Stomach (tissue), 9 donors: ENCODE data around the gene PCDHGB4. TPM values are rescaled to one million over a fixed set of nuclear protein-coding genes. Genes with fewer than 3 reads are reported as not detected.

Source experiments
- DNase-seq, 2 donors: peaks; one replicate each; pipeline versions ENCODE4 v3.0.0 to v3.0.0-alpha.2; 2013 to 2019
- H3K27ac ChIP-seq, 5 donors: fragments of 200-600 bp in 4 of 5; sonication (generic) in 4 of 5; one replicate each; pipeline ENCODE4 v1.5.1; 2013 to 2019; ENCODE audit warnings: mild to moderate bottlenecking in 1 of 5, moderate library complexity in 1 of 5
- H3K27me3 ChIP-seq, 3 donors: fragments of 200-600 bp; sonication (generic); one replicate each; pipeline ENCODE4 v1.5.1; 2017 to 2019; ENCODE audit warnings: mixed run types in 1 of 3
- H3K36me3 ChIP-seq, 4 donors: fragments of 200-600 bp; sonication (generic); 1 replicate in 3 of 4; 2 replicates in 1 of 4; pipeline ENCODE4 v1.5.1; 2016 to 2019
- H3K4me1 ChIP-seq, 4 donors: fragments of 200-600 bp; sonication (generic); one replicate each; pipeline ENCODE4 v1.5.1; 2016 to 2019
- H3K4me3 ChIP-seq, 4 donors: fragments of 200-600 bp; sonication (generic) in 3 of 4; one replicate each; pipeline ENCODE4 v1.5.1; 2016 to 2019; ENCODE audit warnings: mild to moderate bottlenecking in 1 of 4
- H3K9me3 ChIP-seq, 4 donors: fragments of 200-600 bp; sonication (generic); one replicate each; pipeline ENCODE4 v1.5.1; 2016 to 2019
- EP300 ChIP-seq: sonication (generic); formaldehyde crosslinking; IDR thresholded peaks from one replicate; pipeline ENCODE4 v1.6.1; 2017; ENCODE audit warnings: antibody characterized with exemption
- POLR2A ChIP-seq, 4 donors: fragments of 450-650 bp; IDR thresholded peaks; one replicate each; pipeline ENCODE4 v1.6.1; 2016; ENCODE audit warnings: antibody characterized with exemption in 4 of 4, control low read depth in 2 of 4, mild to moderate bottlenecking in 1 of 4, moderate library complexity in 1 of 4
- POLR2AphosphoS5 ChIP-seq, 3 donors: sonication (generic); formaldehyde crosslinking; IDR thresholded peaks; one replicate each; pipeline ENCODE4 v1.6.1; 2016; ENCODE audit warnings: antibody characterized with exemption in 3 of 3
- WGBS, 5 donors: extraction: QIAGEN DNeasy Blood & Tissue Kit in 3 of 5; methylation state at CpG; one replicate each; pipeline versions ENCODE4 v1.1.5 to v1.1.7; 2013 to 2018; 5-methylcytosine and 5-hydroxymethylcytosine counted together
- intact Hi-C: fragments of 100-400 bp; cut with DNase I; formaldehyde crosslinking; loops from one replicate; pipeline ENCODE4 v1.15.1; 2023; ENCODE audit warnings: low total_unique reads
- polyA plus RNA-seq, 3 donors: library from polyadenylated mRNA; stranded (reverse); fragments of 200-250 nt; gene quantifications; one replicate each; pipeline ENCODE4 v1.2.3, GENCODE V29; 2013
- total RNA-seq, 5 donors: library from RNA; depleted of rRNA; stranded (reverse); fragments of >200 nt; gene quantifications; one replicate each; pipeline versions ENCODE4 v1.1.0 to v1.2.3, GENCODE V29; 2014 to 2016
- TF ChIP-seq, protein P1 (sequence below), 7 experiments: fragments of 450-650 bp in 4 of 7; fragments of 200-600 bp in 3 of 7; sonication (generic) in 3 of 7; IDR thresholded peaks; one replicate each; pipeline ENCODE4 v1.5.1; 2016 to 2019; ENCODE audit warnings: antibody characterized with exemption in 7 of 7, control low read depth in 2 of 7, mild to moderate bottlenecking in 1 of 7
- donor health status: healthy with polysubstance abuse.
- donor health status: Bipolar disorder and iron deficiency.
- donor health status: healthy.

Gene PCDHGB4
- total and polyA plus RNA-seq, 8 donors: 0.12 to 12.1 (median 0.45) TPM; not detected in 1

DNA sequence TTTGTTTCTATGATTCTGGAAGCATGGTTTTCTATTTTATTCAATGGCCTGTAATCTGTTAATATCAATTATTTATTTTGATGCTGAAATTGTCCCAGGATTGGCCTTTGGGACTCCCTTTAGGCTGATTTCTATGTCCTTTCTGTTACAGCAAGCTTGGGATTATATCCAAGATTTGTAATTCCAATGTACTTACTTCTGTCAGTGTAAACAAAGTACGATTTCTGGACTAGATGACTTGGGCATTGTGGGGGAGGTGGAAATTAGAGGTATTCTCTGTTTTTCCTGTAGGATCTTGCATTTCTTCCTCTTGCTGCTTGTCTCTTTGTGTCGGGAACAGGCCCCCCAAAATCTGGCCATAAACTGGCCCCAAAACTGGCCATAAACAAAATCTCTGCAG, 46.5 kb downstream of the PCDHGB4 start:
- no peak for DNase-seq
- Histone ChIP-seq H3K36me3 (peaks cover 0 to 10% (median 2%) of the 10 kb centered on the region in 4 donors), H3K9me3 (peaks cover 40 to 96% (median 78%) of the 10 kb centered on the region in 4 donors), H3K27me3 (peaks cover 0 to 39% (median 12%) of the 10 kb centered on the region in 3 donors), H3K27ac (no peak overlapping the region), H3K4me3 (no peak overlapping the region), H3K4me1 (peaks cover 0 to 10% (median 0%) of the 10 kb centered on the region in 4 donors)
- TF ChIP-seq POLR2A (IDR thresholded peaks at IDR 0.05): no peak
- intact Hi-C loops: no loop called here
- WGBS, 5 donors: 58 to 85% (median 66%) methylated on average over 2 of the region's 2 CpGs

DNA sequence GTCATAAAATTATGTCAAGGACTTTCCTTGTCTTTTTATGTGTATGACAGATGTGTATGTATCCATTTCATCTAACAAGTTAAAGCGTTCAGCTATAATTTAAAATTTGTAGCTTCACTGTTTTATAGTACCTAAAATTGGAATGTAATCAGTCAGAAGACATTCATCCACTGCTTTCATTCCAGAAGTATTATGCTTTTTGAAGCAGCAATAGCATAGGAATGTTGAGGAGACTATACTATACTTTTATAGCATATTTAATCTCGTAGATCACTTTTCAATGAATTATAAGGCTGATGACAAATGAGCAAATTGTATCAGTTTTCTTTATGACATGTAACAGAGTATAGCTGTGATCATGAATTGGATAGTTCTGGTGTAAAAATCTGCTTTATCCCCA, 49.7 kb downstream of the PCDHGB4 start:
- H3K9me3 ChIP-seq: peaks cover 30 to 96% (median 79%) of the 10 kb centered on the region in 4 donors
- H3K36me3 ChIP-seq: peaks cover 0 to 9% (median 0%) of the 10 kb centered on the region in 4 donors
- H3K27ac ChIP-seq: no peak overlapping the region
- no peaks in the 10 kb centered on the region for H3K4me1 ChIP-seq
- H3K4me3 ChIP-seq: no peak overlapping the region
- H3K27me3 ChIP-seq: peaks cover 0 to 12% (median 2%) of the 10 kb centered on the region in 3 donors
- intact Hi-C loops: no loop called here
- no peak for TF ChIP-seq POLR2A (IDR thresholded peaks at IDR 0.05)
- TF ChIP-seq, protein P1, sequence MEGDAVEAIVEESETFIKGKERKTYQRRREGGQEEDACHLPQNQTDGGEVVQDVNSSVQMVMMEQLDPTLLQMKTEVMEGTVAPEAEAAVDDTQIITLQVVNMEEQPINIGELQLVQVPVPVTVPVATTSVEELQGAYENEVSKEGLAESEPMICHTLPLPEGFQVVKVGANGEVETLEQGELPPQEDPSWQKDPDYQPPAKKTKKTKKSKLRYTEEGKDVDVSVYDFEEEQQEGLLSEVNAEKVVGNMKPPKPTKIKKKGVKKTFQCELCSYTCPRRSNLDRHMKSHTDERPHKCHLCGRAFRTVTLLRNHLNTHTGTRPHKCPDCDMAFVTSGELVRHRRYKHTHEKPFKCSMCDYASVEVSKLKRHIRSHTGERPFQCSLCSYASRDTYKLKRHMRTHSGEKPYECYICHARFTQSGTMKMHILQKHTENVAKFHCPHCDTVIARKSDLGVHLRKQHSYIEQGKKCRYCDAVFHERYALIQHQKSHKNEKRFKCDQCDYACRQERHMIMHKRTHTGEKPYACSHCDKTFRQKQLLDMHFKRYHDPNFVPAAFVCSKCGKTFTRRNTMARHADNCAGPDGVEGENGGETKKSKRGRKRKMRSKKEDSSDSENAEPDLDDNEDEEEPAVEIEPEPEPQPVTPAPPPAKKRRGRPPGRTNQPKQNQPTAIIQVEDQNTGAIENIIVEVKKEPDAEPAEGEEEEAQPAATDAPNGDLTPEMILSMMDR (IDR thresholded peaks at IDR 0.05): no peak
- TF ChIP-seq POLR2AphosphoS5 (IDR thresholded peaks at IDR 0.05): no peak
- TF ChIP-seq EP300: no peak
- DNase-seq: no peak
- 80 to 98% (median 89%) methylated on average over 2 of the region's 2 CpGs for WGBS, 5 donors

DNA sequence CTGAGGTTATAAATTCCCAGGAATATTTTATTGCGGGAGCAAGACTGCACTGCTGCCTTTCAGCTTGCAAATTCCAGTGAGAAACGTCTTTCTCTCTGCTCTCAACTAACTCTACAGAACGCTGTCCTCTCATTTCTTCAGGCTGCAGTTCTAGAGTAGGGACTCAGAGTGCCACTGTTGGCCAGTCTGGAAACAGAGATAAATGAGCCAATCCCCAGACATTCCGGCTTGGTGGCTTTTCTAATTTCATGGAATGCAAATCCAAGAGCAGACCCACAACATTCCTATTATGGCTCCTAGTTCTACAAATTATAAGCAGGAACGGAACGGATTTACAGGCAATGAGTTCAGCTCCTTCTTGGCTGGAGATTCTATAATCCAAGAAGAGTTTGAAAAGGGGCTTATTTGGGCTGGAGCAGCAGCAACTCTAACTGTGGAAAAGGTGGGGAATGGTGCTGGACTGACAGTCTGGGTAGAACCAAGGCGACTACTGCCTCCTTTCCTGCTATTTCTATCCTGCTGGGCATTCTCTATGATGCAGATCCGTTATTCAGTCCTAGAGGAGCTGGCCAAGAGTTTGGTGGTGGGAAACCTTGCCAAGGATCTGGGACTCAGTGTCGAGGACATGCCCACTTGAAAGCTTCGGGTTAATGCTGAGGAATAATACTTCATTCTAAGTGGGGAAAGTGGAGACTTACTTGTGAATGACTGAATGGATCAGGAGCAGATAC, 52.1 kb downstream of the PCDHGB4 start:
- Histone ChIP-seq H3K36me3 (peaks cover 0 to 9% (median 0%) of the 10 kb centered on the region in 4 donors), H3K4me1 (no peaks in the 10 kb centered on the region), H3K27me3 (no peaks in the 10 kb centered on the region), H3K9me3 (peaks cover 13 to 90% (median 68%) of the 10 kb centered on the region in 4 donors), H3K27ac (no peak overlapping the region), H3K4me3 (no peak overlapping the region)
- TF ChIP-seq POLR2AphosphoS5 (IDR thresholded peaks at IDR 0.05) (no peak), POLR2A (IDR thresholded peaks at IDR 0.05) (no peak), EP300 (no peak)
- TF ChIP-seq, protein P1 (IDR thresholded peaks at IDR 0.05): no peak
- intact Hi-C loops: no loop called here
- DNase-seq: no peak
- 60 to 69% (median 64%) methylated on average over 10 of the region's 10 CpGs for WGBS, 5 donors

Other genes starting within 250 kb of the PCDHGB4 start
Only the 30 nearest of the 37 such genes appear.
- gene PCDHB9, start 200.5 kb upstream of the PCDHGB4 start, total RNA-seq: under 1 TPM in 3 of 5 donors, not detected in 2; 0.14 to 0.92 (median 0.45) TPM
- gene PCDHB9, start 200.5 kb upstream of the PCDHGB4 start, polyA plus RNA-seq: under 1 TPM in 2 of 3 donors, not detected in 1; 0.08 to 0.19 TPM
- gene PCDHB10, start 195.3 kb upstream of the PCDHGB4 start, total RNA-seq: 10 to 100 TPM in 1 of 5 donors, 1 to 10 TPM in 3, under 1 TPM in 1; 0.58 to 18.3 (median 2.3) TPM
- gene PCDHB10, start 195.3 kb upstream of the PCDHGB4 start, polyA plus RNA-seq: under 1 TPM; 0.12 to 0.40 (median 0.15) TPM
- 1 to 10 TPM in 2 of 5 donors, under 1 TPM in 1, not detected in 2; 0.87 to 4.4 (median 1.3) TPM for gene PCDHB11, start 188.1 kb upstream of the PCDHGB4 start, total RNA-seq
- gene PCDHB11, start 188.1 kb upstream of the PCDHGB4 start, polyA plus RNA-seq: 1 to 10 TPM in 1 of 3 donors, under 1 TPM in 2; 0.12 to 1.1 (median 0.30) TPM
- 1 to 10 TPM in 4 of 5 donors, not detected in 1; 1.2 to 8.5 (median 2.9) TPM for gene PCDHB12, start 179.0 kb upstream of the PCDHGB4 start, total RNA-seq
- under 1 TPM; 0.19 to 0.31 (median 0.28) TPM for gene PCDHB12, start 179.0 kb upstream of the PCDHGB4 start, polyA plus RNA-seq
- 10 to 100 TPM in 1 of 5 donors, 1 to 10 TPM in 2, under 1 TPM in 2; under 0.01 to 28.1 (median 3.1) TPM for gene PCDHB13, start 173.8 kb upstream of the PCDHGB4 start, total RNA-seq
- under 1 TPM in 2 of 3 donors, not detected in 1; 0.12 to 0.28 TPM for gene PCDHB13, start 173.8 kb upstream of the PCDHGB4 start, polyA plus RNA-seq
- gene PCDHB14, start 164.4 kb upstream of the PCDHGB4 start, total RNA-seq: 1 to 10 TPM in 4 of 5 donors, not detected in 1; 1.3 to 6.4 (median 3.6) TPM
- 1 to 10 TPM in 1 of 3 donors, under 1 TPM in 2; 0.31 to 1.1 (median 0.44) TPM for gene PCDHB14, start 164.4 kb upstream of the PCDHGB4 start, polyA plus RNA-seq
- gene PCDHB15, start 142.3 kb upstream of the PCDHGB4 start, total RNA-seq: 1 to 10 TPM in 2 of 5 donors, under 1 TPM in 1, not detected in 2; 0.58 to 6.6 (median 2.2) TPM
- gene PCDHB15, start 142.3 kb upstream of the PCDHGB4 start, polyA plus RNA-seq: 1 to 10 TPM in 1 of 3 donors, under 1 TPM in 2; 0.44 to 1.2 (median 0.73) TPM
- 1 to 10 TPM in 1 of 5 donors, under 1 TPM in 1, not detected in 3; 0.43 to 4.8 TPM for gene SLC25A2, start 83.6 kb upstream of the PCDHGB4 start, total RNA-seq
- gene SLC25A2, start 83.6 kb upstream of the PCDHGB4 start, polyA plus RNA-seq: not detected
- gene TAF7, start 66.9 kb upstream of the PCDHGB4 start, total RNA-seq: 10 to 100 TPM; 22.0 to 89.8 (median 36.5) TPM
- gene TAF7, start 66.9 kb upstream of the PCDHGB4 start, polyA plus RNA-seq: 10 to 100 TPM; 32.6 to 46.1 (median 43.5) TPM
- gene PCDHGA1, start 57.2 kb upstream of the PCDHGB4 start, total RNA-seq: under 1 TPM in 1 of 5 donors, not detected in 4; 0.18 TPM
- under 1 TPM in 1 of 3 donors, not detected in 2; 0.13 TPM for gene PCDHGA1, start 57.2 kb upstream of the PCDHGB4 start, polyA plus RNA-seq
- 1 to 10 TPM; 1.2 to 3.5 (median 2.0) TPM for gene PCDHGA2, start 48.9 kb upstream of the PCDHGB4 start, total RNA-seq
- under 1 TPM; 0.06 to 0.31 (median 0.18) TPM for gene PCDHGA2, start 48.9 kb upstream of the PCDHGB4 start, polyA plus RNA-seq
- 1 to 10 TPM in 3 of 5 donors, under 1 TPM in 1, not detected in 1; 0.58 to 6.7 (median 1.4) TPM for gene PCDHGA3, start 43.9 kb upstream of the PCDHGB4 start, total RNA-seq
- gene PCDHGA3, start 43.9 kb upstream of the PCDHGB4 start, polyA plus RNA-seq: under 1 TPM in 1 of 3 donors, not detected in 2; 0.08 TPM
- gene PCDHGB1, start 37.6 kb upstream of the PCDHGB4 start, total RNA-seq: 1 to 10 TPM in 1 of 5 donors, under 1 TPM in 3, not detected in 1; under 0.01 to 1.2 (median 0.68) TPM
- under 1 TPM in 1 of 3 donors, not detected in 2; 0.03 TPM for gene PCDHGB1, start 37.6 kb upstream of the PCDHGB4 start, polyA plus RNA-seq
- 1 to 10 TPM in 4 of 5 donors, under 1 TPM in 1; 0.29 to 9.3 (median 2.4) TPM for gene PCDHGA4, start 32.7 kb upstream of the PCDHGB4 start, total RNA-seq
- gene PCDHGA4, start 32.7 kb upstream of the PCDHGB4 start, polyA plus RNA-seq: under 1 TPM in 1 of 3 donors, not detected in 2; 0.08 TPM
- 10 to 100 TPM in 1 of 5 donors, 1 to 10 TPM in 3, not detected in 1; 2.5 to 10.7 (median 8.1) TPM for gene PCDHGB2, start 27.7 kb upstream of the PCDHGB4 start, total RNA-seq
- under 1 TPM in 1 of 3 donors, not detected in 2; 0.10 TPM for gene PCDHGB2, start 27.7 kb upstream of the PCDHGB4 start, polyA plus RNA-seq
- gene PCDHGA5, start 23.5 kb upstream of the PCDHGB4 start, total RNA-seq: 1 to 10 TPM in 4 of 5 donors, not detected in 1; 2.3 to 6.7 (median 3.6) TPM
- under 1 TPM in 1 of 3 donors, not detected in 2; 0.15 TPM for gene PCDHGA5, start 23.5 kb upstream of the PCDHGB4 start, polyA plus RNA-seq
- 1 to 10 TPM in 4 of 5 donors, under 1 TPM in 1; 0.87 to 8.8 (median 3.8) TPM for gene PCDHGB3, start 17.5 kb upstream of the PCDHGB4 start, total RNA-seq
- under 1 TPM in 2 of 3 donors, not detected in 1; 0.06 to 0.08 TPM for gene PCDHGB3, start 17.5 kb upstream of the PCDHGB4 start, polyA plus RNA-seq
- 1 to 10 TPM in 3 of 5 donors, under 1 TPM in 2; 0.29 to 4.4 (median 1.8) TPM for gene PCDHGA6, start 13.8 kb upstream of the PCDHGB4 start, total RNA-seq
- under 1 TPM in 2 of 3 donors, not detected in 1; 0.06 to 0.38 TPM for gene PCDHGA6, start 13.8 kb upstream of the PCDHGB4 start, polyA plus RNA-seq
- gene PCDHGA7, start 5.0 kb upstream of the PCDHGB4 start, total RNA-seq: 10 to 100 TPM in 1 of 5 donors, 1 to 10 TPM in 2, under 1 TPM in 1, not detected in 1; 0.87 to 29.0 (median 2.7) TPM
- gene PCDHGA7, start 5.0 kb upstream of the PCDHGB4 start, polyA plus RNA-seq: under 1 TPM in 2 of 3 donors, not detected in 1; 0.06 to 0.30 TPM
- gene PCDHGA8, start 4.9 kb downstream of the PCDHGB4 start, total RNA-seq: 10 to 100 TPM in 1 of 5 donors, 1 to 10 TPM in 2, under 1 TPM in 2; under 0.01 to 12.5 (median 1.2) TPM
- under 1 TPM in 2 of 3 donors, not detected in 1; 0.06 to 0.08 TPM for gene PCDHGA8, start 4.9 kb downstream of the PCDHGB4 start, polyA plus RNA-seq
- gene PCDHGB5, start 10.2 kb downstream of the PCDHGB4 start, total RNA-seq: 10 to 100 TPM in 2 of 5 donors, 1 to 10 TPM in 3; 1.8 to 16.8 (median 4.2) TPM
- gene PCDHGB5, start 10.2 kb downstream of the PCDHGB4 start, polyA plus RNA-seq: under 1 TPM in 2 of 3 donors, not detected in 1; 0.35 to 0.75 TPM
- gene PCDHGA9, start 15.1 kb downstream of the PCDHGB4 start, total RNA-seq: 10 to 100 TPM in 1 of 5 donors, 1 to 10 TPM in 3, not detected in 1; 1.6 to 10.1 (median 3.2) TPM
- under 1 TPM in 2 of 3 donors, not detected in 1; 0.13 to 0.25 TPM for gene PCDHGA9, start 15.1 kb downstream of the PCDHGB4 start, polyA plus RNA-seq
- 1 to 10 TPM in 3 of 5 donors, under 1 TPM in 1, not detected in 1; 0.29 to 6.2 (median 4.9) TPM for gene PCDHGB6, start 20.3 kb downstream of the PCDHGB4 start, total RNA-seq
- gene PCDHGB6, start 20.3 kb downstream of the PCDHGB4 start, polyA plus RNA-seq: under 1 TPM in 2 of 3 donors, not detected in 1; 0.31 to 0.50 TPM
- 1 to 10 TPM in 3 of 5 donors, under 1 TPM in 1, not detected in 1; 0.89 to 7.0 (median 4.5) TPM for gene PCDHGA10, start 25.3 kb downstream of the PCDHGB4 start, total RNA-seq
- gene PCDHGA10, start 25.3 kb downstream of the PCDHGB4 start, polyA plus RNA-seq: under 1 TPM; 0.15 to 0.65 (median 0.44) TPM
- 10 to 100 TPM in 3 of 5 donors, 1 to 10 TPM in 2; 3.6 to 19.3 (median 16.8) TPM for gene PCDHGB7, start 30.0 kb downstream of the PCDHGB4 start, total RNA-seq
- gene PCDHGB7, start 30.0 kb downstream of the PCDHGB4 start, polyA plus RNA-seq: under 1 TPM; 0.56 to 0.61 (median 0.58) TPM
- 10 to 100 TPM in 1 of 5 donors, 1 to 10 TPM in 3, under 1 TPM in 1; 0.45 to 15.2 (median 2.9) TPM for gene PCDHGA11, start 33.4 kb downstream of the PCDHGB4 start, total RNA-seq
- gene PCDHGA11, start 33.4 kb downstream of the PCDHGB4 start, polyA plus RNA-seq: under 1 TPM; 0.25 to 0.48 (median 0.31) TPM
- gene PCDHGA12, start 42.8 kb downstream of the PCDHGB4 start, total RNA-seq: 1 to 10 TPM in 4 of 5 donors, under 1 TPM in 1; 0.58 to 7.4 (median 5.4) TPM
- under 1 TPM in 2 of 3 donors, not detected in 1; 0.12 to 0.20 TPM for gene PCDHGA12, start 42.8 kb downstream of the PCDHGB4 start, polyA plus RNA-seq
- 10 to 100 TPM in 4 of 5 donors, 1 to 10 TPM in 1; 7.6 to 35.8 (median 18.8) TPM for gene PCDHGC3, start 88.3 kb downstream of the PCDHGB4 start, total RNA-seq
- 10 to 100 TPM; 20.0 to 30.3 (median 29.1) TPM for gene PCDHGC3, start 88.3 kb downstream of the PCDHGB4 start, polyA plus RNA-seq
- 10 to 100 TPM in 1 of 5 donors, 1 to 10 TPM in 2, under 1 TPM in 1, not detected in 1; 0.87 to 15.4 (median 5.0) TPM for gene PCDHGC4, start 97.3 kb downstream of the PCDHGB4 start, total RNA-seq
- not detected for gene PCDHGC4, start 97.3 kb downstream of the PCDHGB4 start, polyA plus RNA-seq
- 1 to 10 TPM in 3 of 5 donors, not detected in 2; 2.0 to 3.5 (median 2.7) TPM for gene PCDHGC5, start 101.4 kb downstream of the PCDHGB4 start, total RNA-seq
- gene PCDHGC5, start 101.4 kb downstream of the PCDHGB4 start, polyA plus RNA-seq: under 1 TPM in 2 of 3 donors, not detected in 1; 0.08 to 0.12 TPM